NT2/D1 (cell line): Measurements from ENCODE around the gene TSPOAP1.
A peak's percentile ranks its signal among the peaks of the same experiment; 100 is the strongest.

Experiments used
- DNase-seq: peaks from one replicate; pipeline ENCODE4 v3.0.0-alpha.2; 2011; ENCODE audit warnings: low read depth, low spot score
- H3K27me3 ChIP-seq: 2 replicates; pipeline ENCODE4 v1.6.0; 2011; ENCODE audit warnings: mild to moderate bottlenecking; ENCODE audit not compliant: insufficient read length, insufficient read depth
- H3K36me3 ChIP-seq: 2 replicates; pipeline ENCODE4 v1.6.1; 2011; ENCODE audit warnings: mild to moderate bottlenecking, low read length, mixed read lengths; ENCODE audit not compliant: insufficient read depth, insufficient read length
- H3K4me1 ChIP-seq: 2 replicates; pipeline ENCODE4 v1.5.1; 2011; ENCODE audit not compliant: insufficient read depth, insufficient read length
- H3K4me3 ChIP-seq: 2 replicates; pipeline ENCODE4 v1.5.1; 2011; ENCODE audit warnings: low read depth; ENCODE audit not compliant: insufficient read length
- H3K9ac ChIP-seq: 2 replicates; pipeline ENCODE4 v1.6.0; 2011; ENCODE audit warnings: low read depth; ENCODE audit not compliant: insufficient read length
- H3K9me3 ChIP-seq: 2 replicates; pipeline ENCODE4 v1.5.1; 2011; ENCODE audit warnings: mild to moderate bottlenecking, low read length; ENCODE audit not compliant: insufficient read depth
- SUZ12 ChIP-seq: IDR thresholded peaks from 2 replicates; pipeline ENCODE4 v1.6.1; 2011; ENCODE audit not compliant: insufficient read length, insufficient read depth; ENCODE audit errors: extremely low read depth
- YY1 ChIP-seq: IDR thresholded peaks from 2 replicates; pipeline ENCODE4 v1.6.1; 2011; ENCODE audit not compliant: insufficient read length, insufficient read depth
- ZNF274 ChIP-seq: IDR thresholded peaks from 2 replicates; pipeline ENCODE4 v1.6.1; 2011; ENCODE audit warnings: mild to moderate bottlenecking, low read depth, low read length

Gene TSPOAP1

DNA sequence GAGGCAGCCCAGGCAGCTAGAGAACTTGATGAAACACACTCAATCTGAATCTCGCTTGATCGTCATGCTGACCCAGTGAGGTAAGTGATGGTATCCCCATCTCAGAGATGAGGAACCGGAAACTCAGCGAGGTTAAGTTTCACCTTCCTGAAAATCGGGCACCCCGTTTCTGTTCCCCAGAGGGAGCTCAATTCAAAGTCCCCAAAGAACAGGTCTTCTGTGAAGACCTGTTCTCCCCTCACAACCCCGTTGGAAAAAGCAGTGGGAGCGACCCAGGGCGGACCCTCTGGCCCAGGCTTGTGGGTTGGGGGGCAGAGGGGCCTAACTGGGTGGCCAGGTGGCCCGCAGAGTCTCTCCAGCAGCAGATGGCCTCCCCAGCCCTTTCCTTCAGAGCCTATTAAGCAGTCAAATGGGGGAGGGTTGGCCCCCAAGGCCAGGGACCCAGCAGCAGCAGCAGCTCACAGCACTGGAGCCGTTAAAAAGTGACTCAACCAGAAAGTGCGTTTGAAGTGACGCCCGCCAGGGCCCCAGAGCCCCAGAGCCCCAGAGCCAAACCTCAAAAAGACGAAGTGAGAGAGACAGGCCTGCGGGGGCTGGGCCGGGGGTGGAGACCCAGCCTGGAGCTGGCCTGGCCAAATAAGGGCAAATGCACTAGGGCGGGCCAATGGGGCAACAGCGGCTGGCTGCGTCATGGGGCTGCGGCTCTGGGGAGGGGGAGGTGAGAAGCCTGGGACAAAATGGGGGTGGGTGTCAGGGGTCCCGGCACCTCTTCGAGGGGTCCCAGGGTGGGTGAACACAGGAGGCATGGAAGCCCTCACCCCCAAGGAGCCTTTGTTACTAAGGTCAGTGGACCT lies 9.2 kb upstream of the TSPOAP1 start:
- TF ChIP-seq ZNF274 (no peak), SUZ12 (no peak), YY1 (no peak)
- H3K4me1 ChIP-seq = peaks cover 17% of the 10 kb centered on the region
- peaks cover 5% of the 10 kb centered on the region for H3K36me3 ChIP-seq
- H3K27me3 ChIP-seq = no peaks in the 10 kb centered on the region
- peak overlapping the region; percentile 6 for H3K4me3 ChIP-seq
- H3K9ac ChIP-seq = peak overlapping the region; percentile 74
- no peaks in the 10 kb centered on the region for H3K9me3 ChIP-seq
- peak; percentile 71 for DNase-seq

DNA sequence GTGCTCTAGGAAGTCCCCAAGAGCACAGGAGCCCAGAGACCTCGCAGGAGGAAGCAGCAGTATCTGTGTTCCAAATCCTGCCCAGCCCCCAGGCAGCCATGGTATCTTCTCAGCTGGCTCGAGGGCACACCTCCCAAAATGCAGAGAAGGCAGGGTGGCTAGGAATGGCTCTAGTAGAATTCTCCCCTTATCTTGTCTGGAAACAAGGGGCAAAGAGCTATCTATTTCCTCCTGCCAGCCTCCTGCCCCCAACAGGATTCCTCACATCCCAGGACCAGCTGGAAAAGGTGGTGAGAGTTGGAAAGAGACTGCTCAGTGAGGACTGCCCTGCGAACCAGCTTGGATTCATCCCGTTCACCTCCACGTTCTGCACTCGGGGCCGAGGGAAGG lies 8.6 kb upstream of the TSPOAP1 start:
- Histone ChIP-seq H3K4me3 (no peak overlapping the region), H3K9me3 (no peaks in the 10 kb centered on the region), H3K27me3 (no peaks in the 10 kb centered on the region), H3K9ac (peak overlapping the region; percentile 74), H3K36me3 (peaks cover 2% of the 10 kb centered on the region), H3K4me1 (peaks cover 19% of the 10 kb centered on the region)
- TF ChIP-seq SUZ12 (no peak), ZNF274 (no peak), YY1 (no peak)
- no peak for DNase-seq

DNA sequence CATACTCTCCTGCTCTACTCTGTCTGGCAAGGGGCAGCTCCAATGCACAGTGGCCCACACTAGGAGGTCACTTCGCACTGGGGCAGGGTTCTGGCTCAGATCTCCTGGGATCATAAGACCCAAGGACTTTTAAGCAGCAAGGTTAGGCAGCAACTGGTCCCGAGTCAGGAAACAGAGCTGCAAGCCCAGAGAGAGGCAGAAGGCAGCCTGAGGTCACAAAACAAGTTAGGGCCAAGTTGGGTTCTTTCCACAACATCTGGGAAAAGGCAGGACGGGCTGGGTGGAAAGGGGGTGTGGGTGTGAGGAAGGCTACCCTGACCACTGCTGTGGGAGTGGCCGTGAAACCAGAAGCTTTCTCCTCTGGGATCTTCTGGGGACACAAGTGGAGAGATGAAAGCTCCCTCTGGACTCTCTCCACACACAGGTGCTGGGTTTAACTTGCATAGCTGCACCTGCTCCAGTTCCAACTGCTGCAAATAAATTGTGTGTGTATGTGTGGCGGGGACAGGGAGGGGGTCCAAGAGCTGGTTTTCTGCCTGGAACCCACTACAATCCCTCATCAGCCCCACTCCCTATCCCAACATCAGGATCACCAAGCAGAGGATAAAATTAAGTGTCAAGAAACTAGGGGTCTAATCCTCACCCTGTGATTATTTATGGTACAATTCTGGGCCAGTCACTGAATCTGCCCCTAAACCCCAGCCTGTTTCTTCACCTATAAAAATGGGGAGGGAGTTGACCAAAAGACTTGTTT lies 8.0 kb upstream of the TSPOAP1 start:
- no peaks in the 10 kb centered on the region for H3K36me3 ChIP-seq
- no peak for DNase-seq
- no peak overlapping the region for H3K4me3 ChIP-seq
- TF ChIP-seq ZNF274 = no peak
- TF ChIP-seq SUZ12 = no peak
- TF ChIP-seq YY1 = no peak
- H3K9ac ChIP-seq = peak overlapping the region; percentile 74
- no peaks in the 10 kb centered on the region for H3K9me3 ChIP-seq
- H3K4me1 ChIP-seq = peaks cover 19% of the 10 kb centered on the region
- no peaks in the 10 kb centered on the region for H3K27me3 ChIP-seq

DNA sequence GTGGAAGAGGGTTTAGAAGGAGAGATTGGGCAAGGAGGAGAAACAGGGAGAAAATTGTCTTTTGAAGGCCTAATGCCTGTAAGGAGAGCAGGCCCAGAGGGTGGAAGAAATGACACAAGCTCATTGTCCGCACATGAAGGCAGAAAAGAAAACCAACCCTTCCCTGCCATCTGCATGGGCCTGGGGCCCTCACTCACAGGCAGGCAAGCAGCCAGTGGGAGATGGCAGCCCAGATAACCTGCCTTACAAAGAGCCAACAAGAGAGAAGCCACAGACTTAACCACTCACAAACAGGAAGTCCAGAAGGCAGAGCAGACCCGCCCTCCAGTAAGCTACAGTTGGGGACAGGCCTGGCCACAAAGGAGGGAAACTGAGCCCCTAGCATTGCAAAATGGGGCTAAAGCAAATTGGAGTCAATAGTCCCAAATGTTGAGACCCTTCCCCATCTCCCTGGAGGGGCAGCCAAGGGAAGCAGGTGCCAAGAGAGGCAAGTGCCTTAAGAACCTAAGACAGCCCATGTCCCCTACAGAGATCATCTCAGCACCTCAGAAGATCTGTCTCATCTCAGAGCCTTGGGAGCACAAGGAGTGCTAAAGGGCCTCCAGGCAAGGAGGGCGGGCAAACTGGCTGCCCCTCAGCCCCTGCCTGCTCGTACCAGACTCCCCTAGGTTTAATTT lies 7.3 kb upstream of the TSPOAP1 start:
- no peak for TF ChIP-seq YY1
- TF ChIP-seq SUZ12 = no peak
- no peak for TF ChIP-seq ZNF274
- no peaks in the 10 kb centered on the region for H3K36me3 ChIP-seq
- H3K4me3 ChIP-seq = no peak overlapping the region
- H3K4me1 ChIP-seq = peaks cover 23% of the 10 kb centered on the region
- no peaks in the 10 kb centered on the region for H3K27me3 ChIP-seq
- no peak overlapping the region for H3K9ac ChIP-seq
- no peaks in the 10 kb centered on the region for H3K9me3 ChIP-seq
- no peak for DNase-seq

DNA sequence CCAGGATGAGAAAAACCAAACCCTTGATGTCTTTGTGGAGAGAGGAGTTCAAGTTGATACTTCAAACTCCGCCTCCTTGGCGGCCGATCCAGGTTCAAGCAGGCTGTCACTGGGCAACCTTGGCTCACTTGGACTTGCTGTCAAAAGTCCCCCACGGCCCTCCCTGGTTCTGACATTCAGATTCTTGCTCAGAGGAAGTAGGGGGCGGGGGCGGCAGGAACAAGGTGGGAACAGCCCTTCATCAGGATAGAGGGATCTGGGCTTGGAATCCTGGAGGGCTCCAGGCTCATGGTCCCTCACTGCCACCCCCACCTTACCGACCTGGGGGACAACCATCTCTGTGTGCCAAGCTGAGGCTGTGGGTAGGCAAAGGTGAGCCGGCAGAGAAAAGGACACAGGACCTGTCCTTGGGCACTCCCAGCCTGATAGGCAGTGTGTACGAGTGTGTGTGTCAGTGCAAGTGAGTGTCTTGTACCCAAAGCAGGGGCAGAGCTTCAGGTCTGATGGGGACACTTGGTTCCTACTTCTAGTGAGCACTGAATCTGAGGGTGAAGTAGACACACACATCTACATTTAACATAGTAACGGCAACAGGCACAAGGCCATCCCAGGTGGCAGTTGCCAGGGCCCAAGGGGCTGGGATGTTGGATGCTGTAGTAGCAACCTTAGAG lies 6.6 kb upstream of the TSPOAP1 start:
- no peak overlapping the region for H3K4me3 ChIP-seq
- DNase-seq = no peak
- H3K4me1 ChIP-seq = peaks cover 28% of the 10 kb centered on the region
- H3K36me3 ChIP-seq = no peaks in the 10 kb centered on the region
- no peaks in the 10 kb centered on the region for H3K9me3 ChIP-seq
- TF ChIP-seq SUZ12 (no peak), ZNF274 (no peak), YY1 (no peak)
- no peak overlapping the region for H3K9ac ChIP-seq
- H3K27me3 ChIP-seq = no peaks in the 10 kb centered on the region

DNA sequence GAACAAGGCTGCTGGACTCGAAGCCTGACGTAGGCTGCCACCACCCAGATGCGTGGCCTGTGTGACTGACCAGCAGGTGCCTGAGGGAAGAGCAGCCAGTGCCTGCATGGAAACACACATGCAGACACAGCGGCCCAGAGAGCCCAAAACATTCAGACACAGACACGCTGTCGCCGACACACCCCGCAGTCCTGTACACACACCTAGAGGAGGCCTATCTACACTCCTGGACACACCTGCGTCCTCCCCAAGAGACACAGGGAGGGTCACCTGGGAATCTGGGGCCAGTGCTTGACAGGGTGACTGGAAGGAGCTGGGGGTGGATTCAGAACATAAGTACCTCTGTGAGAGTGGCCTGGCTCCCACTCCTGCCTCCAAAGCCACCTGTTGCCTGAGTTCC lies 6.1 kb upstream of the TSPOAP1 start:
- Histone ChIP-seq H3K4me3 (no peak overlapping the region), H3K9me3 (no peaks in the 10 kb centered on the region), H3K36me3 (no peaks in the 10 kb centered on the region), H3K27me3 (no peaks in the 10 kb centered on the region), H3K4me1 (peaks cover 28% of the 10 kb centered on the region), H3K9ac (no peak overlapping the region)
- TF ChIP-seq YY1 (no peak), SUZ12 (no peak)
- no peak for DNase-seq

DNA sequence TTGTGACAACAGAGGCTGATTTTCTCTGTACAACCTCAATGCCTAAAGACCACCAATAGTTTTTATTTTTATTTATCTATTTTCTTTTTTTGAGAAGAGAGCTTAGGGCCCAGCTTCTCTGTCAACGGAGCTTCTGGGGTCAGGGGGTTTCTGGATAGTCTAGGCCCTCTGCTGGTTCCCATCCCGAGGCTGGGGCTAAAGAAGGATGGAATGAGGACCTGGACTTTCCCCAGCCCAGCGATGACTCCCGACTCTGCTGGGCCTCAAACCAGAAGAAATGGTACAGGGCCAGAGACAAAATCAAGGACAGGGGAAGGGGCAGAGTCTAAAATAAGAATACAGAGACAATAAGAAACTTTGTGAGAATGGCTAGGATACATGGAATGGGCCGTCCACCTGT lies 5.7 kb upstream of the TSPOAP1 start:
- TF ChIP-seq YY1 = no peak
- TF ChIP-seq ZNF274 = no peak
- no peak for TF ChIP-seq SUZ12
- Histone ChIP-seq H3K9ac (no peak overlapping the region), H3K36me3 (no peaks in the 10 kb centered on the region), H3K4me1 (peaks cover 25% of the 10 kb centered on the region), H3K4me3 (no peak overlapping the region), H3K9me3 (no peaks in the 10 kb centered on the region), H3K27me3 (no peaks in the 10 kb centered on the region)
- DNase-seq = no peak
